ENCODE data around the gene RXRB.

GRCh38 chr6:33190504-33191107 lies 9.9 kb downstream of the RXRB start:
- TF ChIP-seq MAX (IDR thresholded peaks at IDR 0.05) (no peak), CTCF (IDR thresholded peaks at IDR 0.05 in 2 of 3, conservative IDR thresholded peaks at IDR 0.05 in 1 of 3; ENCODE audit: borderline replicate concordance in 1 of 3, insufficient read depth in 1 of 3, low read depth in 2 of 3, low read length in 2 of 3) (no peak), REST (IDR thresholded peaks at IDR 0.05; ENCODE audit: low read depth) (no peak), EZH2 (IDR thresholded peaks at IDR 0.05) (no peak), EZH2phosphoT487 (IDR thresholded peaks at IDR 0.05; ENCODE audit: borderline replicate concordance) (no peak)

All from HCT116 (cell line).